ENCODE measurements around the gene CDCA7L. TPM values are rescaled to one million over a fixed set of nuclear protein-coding genes. Genes with fewer than 3 reads are reported as not detected.

Gene CDCA7L
- total RNA-seq, 1 experiment from 2014 or later, result 59.9 TPM

DNA sequence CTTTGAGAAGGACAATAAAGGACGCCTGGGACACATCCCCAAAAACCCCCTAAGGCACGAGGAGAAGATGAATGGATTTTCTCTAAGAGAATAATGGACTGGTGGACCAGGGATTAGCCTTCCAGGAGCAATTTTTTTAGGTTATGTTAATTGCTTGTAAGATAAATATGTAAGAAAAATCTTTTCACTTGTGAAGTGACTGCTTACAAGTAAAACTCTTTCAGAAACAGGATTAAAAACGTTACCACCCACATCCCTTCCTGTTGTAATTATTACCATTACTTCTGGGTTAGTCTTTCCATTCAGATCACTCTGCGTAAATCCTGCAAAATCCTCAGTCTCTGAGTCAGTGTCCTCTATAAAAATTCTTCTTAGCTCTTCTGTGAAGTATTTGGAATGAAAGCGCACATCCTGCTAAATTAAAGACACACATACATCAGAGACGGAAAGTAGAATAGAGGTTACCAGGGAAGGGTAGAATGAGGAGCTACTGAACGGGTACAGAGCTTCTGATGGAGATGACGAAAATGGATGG, 34.3 kb downstream of the CDCA7L start:
- Histone ChIP-seq H3K27ac (ENCODE audit: low read length) (peak overlapping the region; percentile 57), H3K36me3 (ENCODE audit: low read depth, low read length) (peaks cover 37% of the 10 kb centered on the region), H3K79me2 (ENCODE audit: low read length) (no peaks in the 10 kb centered on the region), H3F3A (ENCODE audit: low read length, unreplicated experiment) (no peaks in the 10 kb centered on the region), H3K4me1 (ENCODE audit: insufficient read depth, low read length) (peaks cover 15% of the 10 kb centered on the region; the same call in 1 of the 2 replicates), H3K9ac (ENCODE audit: low read length) (no peak overlapping the region), H3K9me3 (ENCODE audit: low read length) (no peaks in the 10 kb centered on the region), H4K20me1 (ENCODE audit: low read length) (no peaks in the 10 kb centered on the region), H3K4me2 (ENCODE audit: low read length) (no peak overlapping the region; the same call in 1 of the 2 replicates), H3K27me3 (ENCODE audit: low read length) (no peaks in the 10 kb centered on the region), H3K4me3 (ENCODE audit: low read length) (no peak overlapping the region), H3K9me2 (replicated peaks; ENCODE audit: low read length) (no peaks in the 10 kb centered on the region), H2AFZ (ENCODE audit: low read length) (no peak overlapping the region)
- POLR2A ChIA-PET (ENCODE audit: unreplicated experiment), result interaction anchor here (1.0 kb wide), 1 partner anchor 32 kb away, joined by 14 read pairs; no protein-coding TSS in a partner anchor
- no TSS peak for BruUV-seq (replicated peaks)
- ATAC-seq, result peak; percentile 95
- CTCF ChIA-PET, result interaction anchor here (0.7 kb wide), 1 partner anchor 32 kb away, joined by 4 read pairs; no protein-coding TSS in a partner anchor
- TF ChIP-seq EZH2 (IDR thresholded peaks at IDR 0.05; ENCODE audit: low read length, unreplicated experiment) (no peak), EZH2phosphoT487 (IDR thresholded peaks at IDR 0.05; ENCODE audit: borderline replicate concordance, low read length) (no peak)
- TF ChIP-seq, protein P1, sequence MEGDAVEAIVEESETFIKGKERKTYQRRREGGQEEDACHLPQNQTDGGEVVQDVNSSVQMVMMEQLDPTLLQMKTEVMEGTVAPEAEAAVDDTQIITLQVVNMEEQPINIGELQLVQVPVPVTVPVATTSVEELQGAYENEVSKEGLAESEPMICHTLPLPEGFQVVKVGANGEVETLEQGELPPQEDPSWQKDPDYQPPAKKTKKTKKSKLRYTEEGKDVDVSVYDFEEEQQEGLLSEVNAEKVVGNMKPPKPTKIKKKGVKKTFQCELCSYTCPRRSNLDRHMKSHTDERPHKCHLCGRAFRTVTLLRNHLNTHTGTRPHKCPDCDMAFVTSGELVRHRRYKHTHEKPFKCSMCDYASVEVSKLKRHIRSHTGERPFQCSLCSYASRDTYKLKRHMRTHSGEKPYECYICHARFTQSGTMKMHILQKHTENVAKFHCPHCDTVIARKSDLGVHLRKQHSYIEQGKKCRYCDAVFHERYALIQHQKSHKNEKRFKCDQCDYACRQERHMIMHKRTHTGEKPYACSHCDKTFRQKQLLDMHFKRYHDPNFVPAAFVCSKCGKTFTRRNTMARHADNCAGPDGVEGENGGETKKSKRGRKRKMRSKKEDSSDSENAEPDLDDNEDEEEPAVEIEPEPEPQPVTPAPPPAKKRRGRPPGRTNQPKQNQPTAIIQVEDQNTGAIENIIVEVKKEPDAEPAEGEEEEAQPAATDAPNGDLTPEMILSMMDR (conservative IDR thresholded peaks at IDR 0.05; ENCODE audit: low read depth, low read length), result no peak
- intact Hi-C loops (cut with micrococcal nuclease), result loop anchor here (1.0 to 2.0 kb wide), 4 partner anchors 28 to 90 kb away; no protein-coding TSS in a partner anchor
- peak; percentile 63 for DNase-seq

- no peaks in the 10 kb centered on the region for H3K79me2 ChIP-seq (ENCODE audit: low read length)
- DNase-seq (no peak), ATAC-seq (no peak)
- peaks cover 44% of the 10 kb centered on the region for H3K36me3 ChIP-seq (ENCODE audit: low read depth, low read length)
- H3K4me1 ChIP-seq (ENCODE audit: insufficient read depth, low read length), result peaks cover 15% of the 10 kb centered on the region; the same call in 1 of the 2 replicates
- no peak overlapping the region for H3K4me3 ChIP-seq (ENCODE audit: low read length)
- BruUV-seq (replicated peaks), result no TSS peak
- no peaks in the 10 kb centered on the region for H3K27me3 ChIP-seq (ENCODE audit: low read length)
- CTCF ChIA-PET, result no interaction called here
- POLR2A ChIA-PET (ENCODE audit: unreplicated experiment), result no interaction called here
- no peak overlapping the region for H3K4me2 ChIP-seq (ENCODE audit: low read length)
- H3K9me2 ChIP-seq (replicated peaks; ENCODE audit: low read length), result no peaks in the 10 kb centered on the region
- H4K20me1 ChIP-seq (ENCODE audit: low read length), result no peaks in the 10 kb centered on the region
- no peaks in the 10 kb centered on the region for H3F3A ChIP-seq (ENCODE audit: low read length, unreplicated experiment)
- H3K27ac ChIP-seq (ENCODE audit: low read length), result no peak overlapping the region
- no peaks in the 10 kb centered on the region for H3K9me3 ChIP-seq (ENCODE audit: low read length)
- TF ChIP-seq, protein P1 (conservative IDR thresholded peaks at IDR 0.05; ENCODE audit: low read depth, low read length), result no peak
- TF ChIP-seq EZH2 (IDR thresholded peaks at IDR 0.05; ENCODE audit: low read length, unreplicated experiment), result no peak
- TF ChIP-seq EZH2phosphoT487 (IDR thresholded peaks at IDR 0.05; ENCODE audit: borderline replicate concordance, low read length), result no peak
- H3K9ac ChIP-seq (ENCODE audit: low read length), result no peak overlapping the region
- intact Hi-C loops (cut with micrococcal nuclease), result loop anchor here (2.0 kb wide), 1 partner anchor 51 kb away; no protein-coding TSS in a partner anchor
- no peak overlapping the region for H2AFZ ChIP-seq (ENCODE audit: low read length)
Observed at GRCh38 chr7:21910253-21910652, 35.4 kb downstream of the CDCA7L start.

DNA sequence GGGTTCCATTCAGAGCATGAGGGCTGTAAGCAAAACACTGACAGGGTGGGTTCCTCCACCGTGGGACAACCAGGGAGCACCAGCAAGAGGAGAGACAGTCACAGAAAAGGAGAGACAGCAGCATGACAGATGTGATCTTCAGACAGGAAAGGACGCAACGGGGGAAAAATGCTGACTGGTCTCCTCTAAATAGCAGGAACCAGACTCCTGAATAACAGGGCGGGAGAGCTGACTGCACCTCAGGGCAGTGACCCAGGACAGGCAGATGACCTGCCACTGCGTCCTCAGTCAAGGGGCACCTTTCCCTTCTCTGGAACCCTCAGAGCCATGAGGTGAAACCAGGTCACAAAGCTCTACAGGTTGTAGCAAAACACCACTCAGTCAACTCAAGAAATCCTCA, 37.0 kb downstream of the CDCA7L start:
- no peak overlapping the region for H3K4me2 ChIP-seq (ENCODE audit: low read length)
- no peak overlapping the region for H3K27ac ChIP-seq (ENCODE audit: low read length)
- H4K20me1 ChIP-seq (ENCODE audit: low read length), result no peaks in the 10 kb centered on the region
- peaks cover 15% of the 10 kb centered on the region; the same call in 1 of the 2 replicates for H3K4me1 ChIP-seq (ENCODE audit: insufficient read depth, low read length)
- H3K27me3 ChIP-seq (ENCODE audit: low read length), result no peaks in the 10 kb centered on the region
- no peaks in the 10 kb centered on the region for H3K9me2 ChIP-seq (replicated peaks; ENCODE audit: low read length)
- ChIA-PET POLR2A (ENCODE audit: unreplicated experiment) (no interaction called here), CTCF (no interaction called here)
- intact Hi-C loops (cut with micrococcal nuclease), result no loop called here
- H3K79me2 ChIP-seq (ENCODE audit: low read length), result no peaks in the 10 kb centered on the region
- no peak overlapping the region for H2AFZ ChIP-seq (ENCODE audit: low read length)
- H3K9me3 ChIP-seq (ENCODE audit: low read length), result no peaks in the 10 kb centered on the region
- no peak for DNase-seq
- TF ChIP-seq, protein P1 (conservative IDR thresholded peaks at IDR 0.05; ENCODE audit: low read depth, low read length), result no peak
- TF ChIP-seq EZH2phosphoT487 (IDR thresholded peaks at IDR 0.05; ENCODE audit: borderline replicate concordance, low read length) (no peak), EZH2 (IDR thresholded peaks at IDR 0.05; ENCODE audit: low read length, unreplicated experiment) (no peak)
- H3K9ac ChIP-seq (ENCODE audit: low read length), result no peak overlapping the region
- no peaks in the 10 kb centered on the region for H3F3A ChIP-seq (ENCODE audit: low read length, unreplicated experiment)
- H3K36me3 ChIP-seq (ENCODE audit: low read depth, low read length), result peaks cover 43% of the 10 kb centered on the region
- no peak overlapping the region for H3K4me3 ChIP-seq (ENCODE audit: low read length)
- BruUV-seq (replicated peaks), result no TSS peak
- ATAC-seq, result no peak

All from PC-3 (cell line).